Panc1 (cell line): Measurements from ENCODE around the gene KAT6B. TPM values are rescaled to one million over a fixed set of nuclear protein-coding genes. Genes with fewer than 3 reads are reported as not detected.

ENCODE experiments used
- ATAC-seq: fragments of 200-7000 bp; cut with Tn5 transposase; 2 replicates; pipeline ENCODE4 v1.9.1; 2020; ENCODE audit warnings: mild to moderate bottlenecking, moderate library complexity
- BruUV-seq: library from RNA; stranded (reverse); fragments of 400-500 nt; replicated peaks from 2 replicates; lab custom pipeline; 2021; lab: Mats Ljungman, UMichigan
- CTCF ChIA-PET: fragments of 300-600 bp; sonication (Branson Sonifier 250); formaldehyde crosslinking; loops from one replicate; lab custom pipeline; 2022; ENCODE audit warnings: antibody characterized with exemption; lab: Charles Lee
- POLR2A ChIA-PET: fragments of 300-600 bp; sonication (Branson Sonifier 250); formaldehyde crosslinking; loops from one replicate; lab custom pipeline; 2022; ENCODE audit warnings: antibody characterized with exemption; lab: Charles Lee
- DNase-seq: peaks from one replicate; pipeline ENCODE4 v3.0.0-alpha.2; 2010; ENCODE audit warnings: low read depth, low spot score
- H3K27ac ChIP-seq: 2 replicates; pipeline ENCODE4 v1.5.1; 2011; ENCODE audit warnings: mild to moderate bottlenecking, low read length, inconsistent platforms
- H3K27me3 ChIP-seq: fragments of 200-500 bp; sonication (Bioruptor generic); 2 replicates; pipeline ENCODE4 v1.6.0; 2014; ENCODE audit warnings: low read length, inconsistent platforms; ENCODE audit not compliant: control insufficient read depth, insufficient read depth
- H3K36me3 ChIP-seq: fragments of 200-500 bp; sonication (Bioruptor generic); 2 replicates; pipeline ENCODE4 v1.5.1; 2014; ENCODE audit warnings: inconsistent platforms, mild to moderate bottlenecking, low read length, moderate library complexity; ENCODE audit not compliant: control insufficient read depth, insufficient read depth
- H3K4me1 ChIP-seq: 2 replicates; pipeline ENCODE4 v1.5.1; 2011; ENCODE audit warnings: inconsistent platforms, mild to moderate bottlenecking, low read length, moderate library complexity; ENCODE audit not compliant: control insufficient read depth, insufficient read depth
- H3K4me3 ChIP-seq, 2 experiments: 2 replicates each; pipeline ENCODE4 v1.5.1; 2011 to 2012; ENCODE audit warnings: low read depth in 2 of 2, low read length in 2 of 2, mild to moderate bottlenecking in 2 of 2, inconsistent platforms in 1 of 2, moderate library complexity in 1 of 2
- H3K9me3 ChIP-seq: fragments of 200-500 bp; sonication (Bioruptor generic); 2 replicates; pipeline ENCODE4 v1.5.1; 2014; ENCODE audit warnings: low read depth, mild to moderate bottlenecking, inconsistent platforms, low read length, moderate library complexity; ENCODE audit not compliant: control insufficient read depth, insufficient read depth
- CTCF ChIP-seq: fragments of 450-650 bp; IDR thresholded peaks from 2 replicates; pipeline ENCODE4 v1.5.1; 2017; ENCODE audit warnings: mild to moderate bottlenecking
- POLR2AphosphoS5 ChIP-seq: IDR thresholded peaks from 2 replicates; pipeline ENCODE4 v1.6.1; 2012; ENCODE audit warnings: mild to moderate bottlenecking, low read depth, low read length, moderate library complexity
- REST ChIP-seq, 2 experiments: IDR thresholded peaks; 2 replicates each; pipeline ENCODE4 v1.6.1; 2011 to 2012; ENCODE audit warnings: low read depth in 2 of 2, control low read depth in 1 of 2, low read length in 1 of 2, mild to moderate bottlenecking in 1 of 2, moderate library complexity in 1 of 2; ENCODE audit not compliant: insufficient read depth in 1 of 2
- SIN3A ChIP-seq: IDR thresholded peaks from 2 replicates; pipeline ENCODE4 v1.6.1; 2012; ENCODE audit warnings: low read depth, mild to moderate bottlenecking, low read length, moderate library complexity, borderline replicate concordance; ENCODE audit not compliant: insufficient read depth
- TCF7L2 ChIP-seq: IDR thresholded peaks from 2 replicates; pipeline ENCODE4 v1.6.1; 2011; ENCODE audit warnings: mild to moderate bottlenecking, low read depth, low read length, inconsistent platforms
- in situ Hi-C: cut with HindIII; loops from 2 replicates; pipeline ENCODE4 v1.10.0; 2016; ENCODE audit warnings: low sequenced_read_pairs, low pct_unique_long_range_greater_than_20kb
- intact Hi-C: fragments of 100-400 bp; cut with micrococcal nuclease; formaldehyde crosslinking; loops from one replicate; pipeline ENCODE4 v1.10.0; 2022; ENCODE audit not compliant: unreplicated experiment
- total RNA-seq: library from RNA; stranded (reverse); gene quantifications from one replicate; pipeline ENCODE4 v1.2.1, GENCODE V29; 2021; ENCODE audit not compliant: unreplicated experiment

Gene KAT6B
- total RNA-seq, 1 experiment from 2014 or later = 31.1 TPM

- Histone ChIP-seq H3K27me3 (no peaks in the 10 kb centered on the region), H3K36me3 (no peaks in the 10 kb centered on the region), H3K4me1 (peaks cover 10% of the 10 kb centered on the region), H3K9me3 (no peaks in the 10 kb centered on the region), H3K4me3 (no peak overlapping the region), H3K27ac (no peak overlapping the region)
- in situ Hi-C loops (no loop called here), intact Hi-C loops (no loop called here)
- BruUV-seq = no TSS peak
- DNase-seq (no peak), ATAC-seq (no peak)
- TF ChIP-seq POLR2AphosphoS5 (no peak), SIN3A (no peak), CTCF (no peak), REST (IDR thresholded peaks at IDR 0.05; ENCODE audit: insufficient read depth in 1 of 2, low read depth in 2 of 2, low read length in 1 of 2) (no peak), TCF7L2 (no peak)
- ChIA-PET CTCF (no interaction called here), POLR2A (interaction anchor here (0.6 kb wide), 1 partner anchor 39 kb away, joined by 3 read pairs; no protein-coding TSS in a partner anchor)
These were observed 137.1 kb downstream of the KAT6B start for GRCh38 chr10:74963549-74963948.

- CTCF ChIA-PET = no interaction called here
- intact Hi-C loops = no loop called here
- POLR2A ChIA-PET = no interaction called here
- Histone ChIP-seq H3K27me3 (no peaks in the 10 kb centered on the region), H3K4me1 (peaks cover 18% of the 10 kb centered on the region), H3K27ac (0 out of 2 replicates have a peak overlapping the region, but pooled peaks have one; percentile 18), H3K9me3 (no peaks in the 10 kb centered on the region), H3K4me3 (no peak overlapping the region), H3K36me3 (no peaks in the 10 kb centered on the region)
- no TSS peak for BruUV-seq
- in situ Hi-C loops = no loop called here
- DNase-seq (no peak), ATAC-seq (no peak)
- TF ChIP-seq CTCF = no peak
- TF ChIP-seq SIN3A = no peak
- no peak for TF ChIP-seq POLR2AphosphoS5
- TF ChIP-seq REST (IDR thresholded peaks at IDR 0.05; ENCODE audit: insufficient read depth in 1 of 2, low read depth in 2 of 2, low read length in 1 of 2) = no peak
- TF ChIP-seq TCF7L2 = no peak
These were observed 141.7 kb downstream of the KAT6B start for GRCh38 chr10:74967911-74968666.
